Peyer's patch (tissue), 4 donors: Measurements from ENCODE around the gene PNMA8B. TPM values are rescaled to one million over a fixed set of nuclear protein-coding genes. Genes with fewer than 3 reads are reported as not detected.

Experiments used
- DNase-seq, 3 donors: peaks; one replicate each; pipeline ENCODE4 v3.0.0-alpha.2; 2017 to 2019
- H3K27ac ChIP-seq, 4 donors: fragments of 200-600 bp; sonication (generic); one replicate each; pipeline ENCODE4 v1.5.1; 2016 to 2019
- H3K27me3 ChIP-seq, 2 donors: fragments of 200-600 bp; sonication (generic); one replicate each; pipeline ENCODE4 v1.5.1; 2019
- H3K36me3 ChIP-seq, 3 donors: fragments of 200-600 bp; sonication (generic); one replicate each; pipeline ENCODE4 v1.5.1; 2016 to 2019
- H3K4me1 ChIP-seq, 4 donors: fragments of 200-600 bp; sonication (generic); one replicate each; pipeline ENCODE4 v1.5.1; 2016 to 2019
- H3K4me3 ChIP-seq, 4 donors: fragments of 200-600 bp; sonication (generic); 1 replicate in 3 of 4; 2 replicates in 1 of 4; pipeline ENCODE4 v1.5.1; 2016 to 2019; ENCODE audit warnings: mild to moderate bottlenecking in 1 of 4
- H3K9me3 ChIP-seq, 4 donors: fragments of 200-600 bp; sonication (generic); one replicate each; pipeline ENCODE4 v1.5.1; 2016 to 2019; ENCODE audit warnings: mild to moderate bottlenecking in 1 of 4
- CTCF ChIP-seq, 6 experiments: fragments of 450-650 bp in 4 of 6; fragments of 200-600 bp in 2 of 6; sonication (generic) in 1 of 6; IDR thresholded peaks; one replicate each; pipeline ENCODE4 v1.5.1; 2017 to 2019; ENCODE audit warnings: antibody characterized with exemption in 6 of 6, mild to moderate bottlenecking in 3 of 6, moderate library complexity in 1 of 6
- POLR2A ChIP-seq, 2 donors: fragments of 450-650 bp; IDR thresholded peaks; one replicate each; pipeline ENCODE4 v1.5.1; 2017; ENCODE audit warnings: antibody characterized with exemption in 2 of 2, mild to moderate bottlenecking in 2 of 2, moderate library complexity in 2 of 2
- total RNA-seq, 4 donors: library from RNA; depleted of rRNA; stranded (reverse); fragments of >200 nt; gene quantifications; one replicate each; pipeline ENCODE4 v1.1.0, GENCODE V29; 2016

PNMA8B gene
- total RNA-seq, 4 donors from 2014 or later = 0.38 to 1.7 (median 0.67) TPM; not detected in 1

- peaks cover 0 to 20% of the 10 kb centered on the region in 2 donors for H3K27me3 ChIP-seq
- no peaks in the 10 kb centered on the region for H3K36me3 ChIP-seq
- peaks cover 0 to 31% (median 4%) of the 10 kb centered on the region in 4 donors for H3K4me1 ChIP-seq
- TF ChIP-seq POLR2A (IDR thresholded peaks at IDR 0.05) (no peak), CTCF (IDR thresholded peaks at IDR 0.05) (no peak)
- DNase-seq = peak in 1 of 3 donors; percentile 52
- no peaks in the 10 kb centered on the region for H3K9me3 ChIP-seq
- peak overlapping the region in 3 of 4 donors; percentile 30 to 54 (median 53) for H3K27ac ChIP-seq
- H3K4me3 ChIP-seq = peak overlapping the region; percentile 21 to 49 (median 32)
These were observed 2.2 kb downstream of the PNMA8B start for GRCh38 chr19:46493236-46494145.

GRCh38 chr19:46492841-46493235 lies 2.8 kb downstream of the PNMA8B start:
- H3K9me3 ChIP-seq = no peaks in the 10 kb centered on the region
- peak overlapping the region; percentile 21 to 49 (median 32) for H3K4me3 ChIP-seq
- H3K36me3 ChIP-seq = no peaks in the 10 kb centered on the region
- H3K27me3 ChIP-seq = peaks cover 0 to 22% of the 10 kb centered on the region in 2 donors
- DNase-seq = no peak
- peaks cover 0 to 31% (median 6%) of the 10 kb centered on the region in 4 donors for H3K4me1 ChIP-seq
- H3K27ac ChIP-seq = peak overlapping the region in 2 of 4 donors; percentile 30 to 54
- TF ChIP-seq POLR2A (IDR thresholded peaks at IDR 0.05) = no peak
- no peak for TF ChIP-seq CTCF (IDR thresholded peaks at IDR 0.05)

- no peak for DNase-seq
- Histone ChIP-seq H3K9me3 (no peaks in the 10 kb centered on the region), H3K27me3 (peaks cover 0 to 22% of the 10 kb centered on the region in 2 donors), H3K36me3 (no peaks in the 10 kb centered on the region), H3K4me1 (peaks cover 0 to 36% (median 9%) of the 10 kb centered on the region in 4 donors), H3K27ac (no peak overlapping the region), H3K4me3 (no peak overlapping the region)
- TF ChIP-seq POLR2A (IDR thresholded peaks at IDR 0.05) (no peak), CTCF (IDR thresholded peaks at IDR 0.05) (no peak)
These were observed 3.5 kb downstream of the PNMA8B start for GRCh38 chr19:46491975-46492682.

GRCh38 chr19:46490774-46491173 lies 4.9 kb downstream of the PNMA8B start:
- no peaks in the 10 kb centered on the region for H3K36me3 ChIP-seq
- H3K27ac ChIP-seq = no peak overlapping the region
- DNase-seq = no peak
- no peak overlapping the region for H3K4me3 ChIP-seq
- H3K4me1 ChIP-seq = peaks cover 0 to 36% (median 9%) of the 10 kb centered on the region in 4 donors
- no peaks in the 10 kb centered on the region for H3K9me3 ChIP-seq
- TF ChIP-seq POLR2A (IDR thresholded peaks at IDR 0.05) (no peak), CTCF (IDR thresholded peaks at IDR 0.05) (no peak)
- peaks cover 0 to 22% of the 10 kb centered on the region in 2 donors for H3K27me3 ChIP-seq

- peaks cover 0 to 27% (median 9%) of the 10 kb centered on the region in 4 donors for H3K4me1 ChIP-seq
- peak overlapping the region in 1 of 4 donors; percentile 2 for H3K4me3 ChIP-seq
- H3K27me3 ChIP-seq = peaks cover 0 to 22% of the 10 kb centered on the region in 2 donors
- no peak overlapping the region for H3K27ac ChIP-seq
- no peaks in the 10 kb centered on the region for H3K36me3 ChIP-seq
- DNase-seq = peak in 1 of 3 donors; percentile 47
- TF ChIP-seq POLR2A (IDR thresholded peaks at IDR 0.05) (no peak), CTCF (IDR thresholded peaks at IDR 0.05) (peak in 2 of 6 experiments; percentile 14 to 19)
- H3K9me3 ChIP-seq = no peaks in the 10 kb centered on the region
These were observed 6.0 kb downstream of the PNMA8B start for GRCh38 chr19:46489445-46490272.
